GM18858 (cell line): ENCODE results near the gene ENHO.
"Not testable (repeated sequence)": the region's sequence is repeated elsewhere in the genome, so short reads cannot be mapped to it uniquely, and the experiment has no call there.

Source experiments
- ATAC-seq: cut with Tn5 transposase; IDR thresholded peaks from one replicate; pipeline ENCODE4 v1.9.1; 2021; ENCODE audit not compliant: unreplicated experiment

Gene ENHO

GRCh38 chr9:34482746-34483145, 40.0 kb downstream of the ENHO start:
- not testable (repeated sequence) for ATAC-seq

GRCh38 chr9:34481620-34482019, 41.2 kb downstream of the ENHO start:
- ATAC-seq: not testable (repeated sequence)

GRCh38 chr9:34479431-34479866, 43.3 kb downstream of the ENHO start:
- no peak for ATAC-seq

GRCh38 chr9:34477541-34477940, 45.2 kb downstream of the ENHO start:
- ATAC-seq: no peak

GRCh38 chr9:34475097-34475496, 47.7 kb downstream of the ENHO start:
- no peak for ATAC-seq
